COLO668 (cell line): ENCODE data around the gene RPS15.

Source experiments
- DNase-seq: peaks from one replicate; lab custom pipeline; 2025; ENCODE audit not compliant: unreplicated experiment; lab: John Stamatoyannopoulos, UW

The RPS15 gene

DNA sequence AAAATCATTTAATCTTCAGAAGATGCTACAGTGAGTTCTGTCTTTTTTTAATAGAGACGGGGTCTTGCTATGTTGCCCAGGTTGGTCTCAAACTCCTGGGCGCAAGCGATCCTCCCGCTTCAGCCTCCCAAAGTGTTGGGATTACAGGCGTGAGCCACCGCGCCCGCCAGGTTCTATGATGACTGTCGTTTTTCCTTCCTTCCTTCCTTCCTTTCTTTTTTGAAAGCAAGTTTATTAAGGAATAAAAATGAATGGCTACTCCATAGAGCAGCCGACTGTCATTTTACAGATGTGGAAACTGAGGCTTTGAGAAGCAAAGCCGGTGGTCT lies 36.3 kb upstream of the RPS15 start:
- DNase-seq, result no peak

DNA sequence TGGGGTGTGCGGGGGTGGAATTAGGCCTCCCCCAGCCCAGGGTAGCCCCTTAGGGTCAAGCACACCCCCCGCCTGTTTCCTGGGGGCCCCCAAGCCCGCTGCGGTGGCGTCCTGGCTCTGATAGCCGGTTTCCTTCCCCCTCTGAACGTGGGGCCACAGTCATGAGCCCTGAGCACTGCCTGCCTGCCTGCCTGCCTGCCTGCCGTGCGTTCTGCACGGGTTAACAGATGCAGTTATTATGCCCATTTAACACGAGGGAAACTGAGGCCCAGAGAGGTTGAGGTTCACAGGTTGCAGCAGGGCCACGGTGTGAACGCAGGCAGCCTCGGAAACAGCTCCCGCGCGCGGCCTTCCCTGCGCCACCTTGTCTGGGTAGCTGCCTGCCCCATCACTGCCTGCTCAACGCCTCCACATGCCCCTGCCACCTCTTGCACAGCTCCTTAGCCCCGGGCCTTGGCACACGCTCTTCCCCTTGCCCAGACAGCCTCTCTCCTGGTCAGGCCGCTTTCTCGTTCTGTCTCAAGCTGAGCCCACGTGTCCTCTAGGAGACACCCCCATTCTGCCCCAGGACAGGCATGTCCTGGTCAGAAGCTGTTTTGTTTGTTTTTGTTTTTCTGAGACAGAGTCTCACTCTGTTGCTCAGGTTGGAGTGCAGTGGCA lies 35.7 kb upstream of the RPS15 start:
- no peak for DNase-seq

DNA sequence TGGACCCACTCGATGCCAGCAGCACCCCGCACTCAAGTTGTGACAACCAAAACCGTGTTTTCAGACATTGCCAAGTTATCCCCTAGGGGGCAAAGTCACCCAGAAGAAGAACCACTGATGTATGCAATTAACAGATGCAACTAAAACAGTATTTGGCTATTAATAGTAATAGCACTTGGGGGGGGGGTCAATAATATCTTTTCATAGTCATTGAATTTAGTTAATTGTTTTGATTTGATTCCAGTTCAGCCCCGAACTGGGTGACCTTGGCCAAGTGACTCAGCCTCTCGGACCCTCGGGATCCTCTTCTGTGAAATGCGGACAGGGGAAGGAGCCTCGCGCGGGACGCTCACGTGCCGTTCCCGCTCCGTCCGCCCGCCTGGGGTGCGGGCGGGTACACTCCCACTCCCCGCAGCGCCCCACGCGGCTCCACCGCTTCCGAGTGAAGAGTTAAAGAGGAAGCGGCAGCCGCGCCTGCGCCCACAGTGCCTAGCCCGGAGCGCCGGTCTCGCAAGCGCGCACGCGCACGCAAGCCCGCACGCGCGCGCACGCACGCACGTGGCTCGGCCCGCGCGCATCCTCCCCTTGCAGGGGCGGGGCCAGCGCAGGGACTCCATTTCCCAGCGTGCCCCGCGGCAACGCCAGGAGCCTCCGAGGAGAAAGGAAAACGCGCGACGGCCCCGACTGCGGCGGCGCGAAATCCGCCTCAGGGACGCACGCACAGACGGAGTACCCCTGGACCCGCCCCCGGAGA lies 31.2 kb upstream of the RPS15 start:
- peak; percentile 99 for DNase-seq

DNA sequence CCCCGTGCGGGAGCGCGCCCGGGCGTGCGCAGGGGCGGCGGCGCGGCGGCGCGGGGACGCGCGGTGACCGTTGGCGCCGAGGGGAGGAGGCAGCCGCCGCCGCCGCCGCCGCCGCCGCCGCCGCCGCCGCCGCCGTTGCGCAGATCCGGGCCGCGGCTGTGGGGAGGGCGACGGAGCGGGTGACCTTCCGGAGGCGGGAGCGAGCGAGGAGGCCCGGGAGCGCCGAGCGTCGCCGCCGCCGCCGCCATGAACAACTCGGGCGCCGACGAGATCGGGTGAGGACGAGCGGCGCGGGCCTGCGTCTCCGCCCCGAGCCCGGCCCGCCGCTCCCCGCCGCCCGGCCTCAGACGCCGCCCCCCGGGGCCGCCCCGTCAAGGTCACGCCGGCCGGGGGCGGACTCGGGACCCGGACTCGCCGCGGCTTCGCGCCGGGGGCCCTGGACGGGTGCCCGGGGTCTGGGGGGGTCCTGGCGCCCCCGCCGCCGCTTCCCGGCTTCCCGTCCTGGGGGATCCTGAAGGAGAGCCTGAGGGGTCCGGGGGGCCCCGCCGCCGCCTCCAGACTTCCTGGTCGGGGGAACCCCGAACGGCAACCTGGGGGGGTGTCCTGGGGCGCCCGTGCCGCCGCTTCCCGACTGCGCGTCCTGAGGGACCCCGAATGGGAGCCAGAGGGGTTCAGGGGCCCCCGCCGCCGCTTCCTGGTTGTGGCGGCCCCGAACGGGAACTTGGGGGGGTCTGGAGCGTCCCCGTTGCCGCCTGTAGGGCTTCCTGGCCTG lies 30.5 kb upstream of the RPS15 start, which contains the start of gene DAZAP1:
Gene DAZAP1 (plus strand): TSS at position 59 of the 772 bp plus-strand sequence. CDS start 188 bp downstream, at position 247.
- DNase-seq, result peak; percentile 80

DNA sequence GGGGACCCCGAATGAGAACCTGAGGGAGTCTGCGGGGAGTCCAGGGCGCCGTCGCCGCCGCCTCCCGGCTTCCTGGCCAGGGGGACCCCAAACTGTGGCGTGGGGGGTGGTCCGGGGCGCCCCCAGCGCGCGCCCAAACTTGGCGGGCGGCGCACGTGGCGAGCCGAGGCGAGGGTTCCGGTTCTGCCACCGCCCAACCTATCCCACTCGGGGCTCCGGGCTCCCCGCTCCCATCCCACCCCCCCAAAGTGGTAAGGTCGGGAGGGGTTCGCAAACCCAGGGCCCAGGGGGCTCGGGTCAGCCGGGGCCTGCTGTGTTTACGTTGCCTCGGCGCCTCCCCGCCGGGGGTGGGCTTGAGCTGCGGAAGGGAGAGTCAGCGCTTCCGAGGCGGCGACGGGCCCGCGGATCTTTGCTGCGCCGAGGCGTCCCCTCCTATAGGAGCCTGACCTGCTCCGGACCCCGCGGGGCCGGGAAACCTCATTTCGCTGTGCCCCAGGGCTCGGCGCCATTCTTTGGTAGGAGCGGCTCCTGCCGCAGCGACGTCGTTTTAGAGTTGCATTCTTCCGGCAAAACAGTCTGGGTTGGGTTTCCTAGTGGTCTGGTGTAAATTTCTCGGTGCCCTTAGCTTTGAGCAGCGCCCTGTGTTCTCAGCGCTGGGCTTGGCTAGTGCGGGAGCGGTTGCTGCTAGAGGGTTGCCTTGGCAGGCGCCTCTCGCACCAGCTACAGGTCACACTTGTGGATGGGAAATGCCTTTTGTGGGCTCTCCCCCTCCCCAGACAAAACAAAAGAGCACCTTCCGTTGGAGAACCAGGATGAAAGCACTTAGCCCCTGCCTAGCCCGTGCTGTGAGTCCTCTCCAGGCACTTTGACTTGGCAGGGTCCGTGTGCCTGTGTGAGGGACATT lies 29.6 kb upstream of the RPS15 start:
- peak; percentile 49 for DNase-seq

DNA sequence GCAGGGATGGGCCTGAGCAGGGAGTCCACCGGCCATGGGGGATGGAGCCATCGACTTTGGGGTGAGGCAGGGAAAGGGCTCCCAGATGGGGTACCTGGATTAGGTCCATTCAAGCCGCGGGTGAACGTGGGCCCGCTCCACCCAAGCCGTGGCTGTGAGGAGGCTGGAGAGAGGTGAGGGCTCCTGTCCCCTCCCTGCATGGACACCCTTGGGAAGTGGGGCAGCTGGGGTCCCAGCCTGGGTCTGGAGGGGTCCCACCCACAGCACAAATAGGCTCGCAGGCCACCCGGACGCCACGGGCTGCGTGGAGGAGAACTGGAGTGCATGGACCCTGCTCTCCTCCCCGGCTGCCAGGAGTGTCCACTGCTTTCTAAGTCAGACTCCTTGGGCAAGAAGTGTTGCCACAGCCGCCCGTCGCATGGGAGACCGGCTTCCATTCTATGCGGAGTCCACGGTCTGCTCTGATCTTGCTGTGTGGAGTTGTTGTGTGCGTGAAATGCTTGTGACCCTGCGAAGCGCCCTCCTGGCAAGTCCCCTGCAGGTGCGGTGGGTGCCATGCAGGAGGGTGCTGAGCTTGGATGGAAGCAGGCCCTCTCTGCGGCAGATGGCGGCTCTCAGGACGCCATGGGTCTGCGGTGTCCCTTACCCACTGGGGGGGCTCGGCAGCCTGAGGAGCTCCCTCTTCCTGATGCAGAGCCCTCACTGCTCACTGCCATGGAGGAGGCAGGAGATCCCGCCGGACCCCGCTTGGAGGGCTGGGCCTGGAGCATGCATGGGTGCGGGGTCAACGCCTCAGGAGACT lies 28.8 kb upstream of the RPS15 start:
- DNase-seq, result peak; percentile 22

DNA sequence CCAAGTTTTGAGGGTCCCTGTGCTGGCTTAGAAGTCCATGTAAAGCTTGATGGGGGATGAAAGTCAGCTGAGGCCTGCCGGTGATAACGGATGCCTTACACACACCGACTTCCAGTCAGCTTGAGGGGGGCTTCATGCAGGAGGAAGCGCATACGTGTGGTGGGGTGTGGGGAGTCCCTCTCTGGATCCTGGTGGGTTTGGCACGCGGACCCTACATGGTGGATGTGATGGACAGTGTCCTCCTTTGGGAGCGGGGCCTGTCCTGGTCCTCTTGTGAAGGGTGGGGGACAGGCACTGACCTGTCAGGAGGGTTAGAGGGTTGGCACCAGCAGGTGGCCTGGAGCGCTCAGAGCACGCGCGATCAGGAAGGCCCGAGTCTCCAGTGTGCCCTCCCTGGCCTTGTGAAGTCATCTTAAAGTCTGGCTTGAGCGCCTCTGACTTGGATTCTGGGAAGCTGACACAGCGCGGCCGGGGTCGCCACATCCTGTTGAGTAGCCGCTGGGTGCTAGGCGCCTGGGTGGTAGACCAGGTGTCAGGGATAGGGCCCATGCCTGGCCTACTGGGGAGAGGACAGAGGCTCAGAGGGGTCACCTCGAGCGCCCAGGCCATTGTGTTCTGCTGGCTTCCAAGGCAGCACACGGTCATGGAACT lies 27.9 kb upstream of the RPS15 start:
- DNase-seq, result peak; percentile 35

DNA sequence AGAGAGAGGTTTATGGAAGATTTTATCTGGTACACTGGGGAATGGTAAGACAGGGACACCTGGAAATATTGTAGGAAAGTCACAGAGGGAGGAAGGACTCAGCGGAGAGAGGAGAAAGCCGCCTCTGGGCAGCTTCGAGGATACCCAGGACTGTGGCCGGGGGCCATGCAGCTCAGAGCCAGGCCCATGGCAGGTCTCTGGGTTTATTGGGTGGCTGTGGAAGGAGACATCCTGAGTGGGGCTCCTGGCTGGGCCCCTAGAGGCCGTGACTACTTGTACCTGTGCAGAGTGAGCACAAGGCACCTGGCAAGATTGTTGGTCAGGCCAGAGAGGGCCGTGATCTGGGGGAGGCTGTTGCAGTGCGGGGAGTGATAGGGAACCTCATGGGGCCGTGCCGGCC lies 27.4 kb upstream of the RPS15 start:
- no peak for DNase-seq

DNA sequence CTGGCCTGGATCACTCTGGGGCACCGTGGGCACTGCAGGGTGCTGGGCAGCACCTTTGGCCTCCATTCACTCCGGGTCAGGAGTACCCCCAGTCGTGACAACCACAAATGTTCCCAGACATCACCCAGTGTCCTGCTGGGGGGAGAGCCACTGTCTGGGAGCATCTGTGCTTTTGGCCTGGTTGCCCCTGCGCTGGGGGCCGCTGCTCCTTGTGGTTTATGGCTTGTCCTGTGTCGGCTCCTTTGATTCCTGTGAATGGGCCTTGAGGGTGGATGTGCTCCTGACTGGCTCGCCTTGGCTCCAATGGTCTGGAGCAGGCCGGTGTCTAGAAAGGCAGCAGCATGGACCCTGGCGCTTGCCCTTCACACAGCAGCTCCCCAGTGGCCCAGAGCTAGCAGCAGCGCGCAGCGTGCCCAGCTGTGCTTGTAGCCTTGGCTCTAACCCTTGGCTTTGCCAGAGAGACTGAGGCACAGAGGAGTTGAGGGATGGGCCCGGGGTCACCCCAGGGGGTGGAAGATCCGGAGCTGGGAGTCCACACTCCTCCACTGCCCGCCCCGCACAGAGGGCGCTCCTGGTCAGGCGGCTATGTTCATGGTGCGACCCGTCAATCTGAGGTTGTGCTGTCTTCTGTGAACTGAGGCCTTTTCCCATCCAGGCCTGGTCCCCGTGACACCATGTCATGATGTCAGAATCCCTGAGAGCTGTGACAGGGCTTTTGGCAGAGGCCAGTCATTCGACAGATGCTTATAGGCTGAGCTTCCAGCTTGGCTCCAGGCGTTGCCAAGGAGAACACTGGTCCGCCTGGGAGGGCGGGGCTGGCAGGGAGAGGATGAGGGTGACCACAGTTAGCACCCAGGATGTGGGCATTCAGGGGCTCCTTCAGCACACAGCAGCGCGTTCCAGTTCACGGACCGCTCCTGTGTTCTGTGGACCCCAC lies 26.7 kb upstream of the RPS15 start:
- peak; percentile 79 for DNase-seq

DNA sequence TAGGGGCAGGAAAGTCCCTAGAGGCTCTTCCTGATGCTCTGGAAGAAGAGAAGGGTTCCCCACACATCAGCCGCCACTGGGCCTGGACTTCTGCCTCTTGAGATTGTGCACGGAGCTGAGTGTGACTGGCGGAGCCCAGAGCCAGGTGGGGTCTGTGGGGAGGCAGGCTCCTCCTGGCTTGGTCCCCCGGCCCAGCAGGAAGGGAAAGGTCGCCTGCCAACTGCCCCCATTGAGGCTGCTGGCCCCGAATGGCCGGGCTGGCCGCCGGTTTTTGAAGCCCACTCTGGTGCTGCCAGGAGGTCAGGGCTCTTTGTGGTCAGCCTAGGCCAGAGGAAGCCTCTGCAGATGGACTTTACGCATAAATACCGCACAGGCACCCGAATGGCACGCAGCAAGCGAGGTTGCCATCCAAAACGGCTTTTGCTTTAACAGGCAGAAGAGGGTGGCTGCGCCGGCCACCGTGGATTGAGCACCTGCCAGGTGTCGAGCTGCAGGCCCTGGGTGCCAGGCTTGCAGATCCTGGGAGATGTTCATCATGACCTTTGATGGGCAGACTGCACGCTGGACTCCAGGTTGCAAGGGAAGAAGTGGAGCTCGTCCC lies 25.8 kb upstream of the RPS15 start:
- DNase-seq, result peak; percentile 10

DNA sequence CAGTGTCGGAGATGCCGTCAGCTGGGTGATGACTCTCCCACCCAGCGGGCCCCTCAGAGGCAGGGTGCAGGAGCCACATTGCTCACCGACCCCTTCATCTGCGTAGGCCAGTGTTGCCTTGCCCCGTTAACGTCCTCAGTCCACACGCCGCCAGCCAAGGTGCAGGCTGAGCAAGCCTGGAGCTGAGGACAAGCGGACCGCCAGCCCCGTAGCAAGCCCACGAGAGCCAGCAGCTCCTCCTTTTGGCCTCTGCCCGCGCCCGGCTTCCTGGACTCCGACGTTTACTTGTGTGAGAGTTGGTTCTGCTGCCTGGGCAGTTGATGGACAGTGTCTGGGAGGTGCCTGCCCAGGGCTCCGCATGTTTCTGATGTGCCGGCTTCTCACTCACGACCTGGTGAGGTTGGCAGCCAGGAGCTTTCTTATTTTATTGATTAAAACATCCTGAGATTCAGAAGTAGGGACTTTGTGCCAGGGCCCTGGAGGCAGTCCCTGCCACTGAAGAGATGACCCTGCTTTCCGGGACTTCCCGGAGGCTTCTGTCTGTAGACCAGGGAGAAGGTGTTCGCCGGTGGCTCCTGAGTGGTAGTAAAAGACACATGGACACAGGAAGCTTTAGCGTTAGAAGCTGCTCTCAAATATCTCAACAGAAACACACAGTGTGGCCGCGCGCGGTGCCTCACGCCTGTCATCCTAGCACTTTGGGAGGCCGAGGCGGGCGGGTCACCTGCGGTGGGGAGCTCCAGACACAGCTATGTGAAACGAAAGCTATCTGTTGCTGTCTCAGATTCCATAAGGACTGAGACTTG lies 25.0 kb upstream of the RPS15 start:
- no peak for DNase-seq

DNA sequence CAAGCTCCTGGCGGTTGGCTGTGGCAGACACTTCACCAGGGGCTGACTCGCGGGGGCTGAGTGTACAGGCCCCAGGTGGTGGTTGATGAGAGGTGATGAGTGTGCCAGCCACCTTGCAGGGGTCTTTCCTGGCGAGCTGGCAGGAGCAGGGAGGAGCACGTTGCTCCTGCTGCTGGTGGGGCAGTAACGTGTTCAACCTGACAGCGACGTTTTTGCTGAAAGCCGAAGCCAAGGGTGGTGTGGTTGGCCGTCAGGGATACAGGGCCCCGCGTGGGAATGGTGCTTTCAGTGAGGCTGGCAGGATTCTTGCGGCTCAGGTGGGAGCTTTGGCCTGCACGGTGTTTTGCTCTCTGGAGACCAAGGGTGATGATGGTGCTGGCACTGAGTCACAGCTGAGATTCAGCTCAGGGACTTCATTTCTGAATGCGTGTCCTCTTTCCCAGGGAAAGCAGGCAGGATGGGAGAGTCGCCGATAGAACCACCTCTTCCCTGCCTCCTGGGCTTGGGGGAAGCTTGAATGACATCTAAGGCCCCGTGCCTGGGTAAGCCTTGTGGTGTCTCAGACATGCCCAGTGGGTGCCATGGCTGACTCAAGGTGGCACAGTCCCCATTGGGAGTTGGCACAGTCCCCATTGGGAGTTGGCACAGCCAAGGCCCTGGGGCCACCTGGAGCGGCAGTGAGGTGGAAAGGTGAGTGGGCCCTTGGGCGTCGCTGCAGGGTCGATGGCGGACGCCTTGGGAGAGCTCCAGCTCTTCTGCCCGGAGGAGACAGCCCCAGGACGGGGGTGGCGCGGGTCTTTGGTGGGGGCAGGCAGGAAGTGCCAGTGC lies 22.0 kb upstream of the RPS15 start:
- no peak for DNase-seq

DNA sequence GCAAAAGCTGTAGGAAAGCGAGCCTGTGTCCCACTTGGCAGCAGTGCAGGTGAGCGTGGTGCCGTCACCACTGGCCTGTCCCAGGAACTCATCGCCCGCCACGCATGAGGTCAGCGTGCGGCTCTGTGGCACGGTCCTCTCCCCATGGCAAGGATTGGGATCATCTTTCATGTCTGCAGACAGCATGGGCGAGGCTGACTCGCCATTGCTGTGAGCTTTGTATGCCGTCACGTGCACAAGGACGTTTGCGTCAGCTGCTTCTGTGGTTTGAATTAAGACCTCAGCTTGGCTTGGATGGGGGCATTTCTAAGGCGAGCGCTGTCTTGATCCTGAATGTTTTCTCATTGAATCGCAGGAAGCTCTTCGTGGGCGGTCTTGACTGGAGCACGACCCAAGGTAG lies 21.1 kb upstream of the RPS15 start:
- DNase-seq, result peak; percentile 15

DNA sequence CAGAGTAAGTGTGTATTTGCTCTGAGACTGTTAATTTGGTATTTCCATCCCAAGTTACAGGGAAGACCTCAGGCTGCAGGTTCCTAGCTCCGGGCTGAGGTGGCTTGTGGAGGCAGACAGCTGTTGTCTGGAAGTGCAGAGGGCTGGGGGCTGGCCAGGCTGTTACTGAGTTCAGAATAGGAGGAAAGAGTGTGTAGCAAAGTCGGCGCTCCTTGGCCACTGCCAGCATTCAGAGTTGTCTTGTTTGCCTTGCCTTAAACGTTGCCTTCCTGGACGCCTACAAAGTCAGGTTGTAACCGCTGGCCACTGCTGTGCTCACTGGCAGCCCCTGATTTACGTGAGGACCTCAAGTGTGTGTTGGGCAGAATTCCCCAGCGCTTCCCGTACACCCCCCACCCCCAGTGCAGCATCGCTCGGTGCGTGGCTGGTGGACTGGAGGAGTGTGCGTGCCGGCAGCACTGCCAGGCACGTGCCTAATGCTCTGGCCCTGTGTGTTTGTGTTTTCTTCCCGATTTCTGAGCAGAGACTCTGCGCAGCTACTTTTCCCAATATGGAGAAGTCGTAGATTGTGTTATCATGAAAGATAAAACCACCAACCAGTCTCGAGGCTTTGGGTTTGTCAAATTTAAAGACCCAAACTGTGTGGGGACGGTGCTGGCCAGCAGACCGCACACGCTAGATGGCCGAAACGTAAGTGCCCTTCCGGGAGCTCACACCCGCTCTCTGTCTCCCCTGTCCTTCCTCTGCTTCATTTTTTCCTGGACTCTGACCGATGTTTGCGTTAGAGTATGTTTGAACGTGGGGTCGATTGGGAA lies 20.3 kb upstream of the RPS15 start:
- DNase-seq, result no peak

DNA sequence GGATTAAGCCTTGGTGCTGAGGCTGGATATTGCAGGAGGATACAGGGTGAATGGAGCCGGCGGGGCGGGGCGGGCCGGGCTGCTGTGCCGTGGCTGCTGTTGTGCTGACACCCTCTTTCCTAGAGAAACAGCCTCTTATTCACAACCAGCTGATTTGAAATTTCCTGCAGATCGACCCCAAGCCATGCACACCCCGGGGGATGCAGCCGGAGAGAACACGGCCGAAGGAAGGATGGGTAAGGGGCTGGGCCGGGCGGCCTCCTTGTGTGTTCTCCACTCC lies 19.8 kb upstream of the RPS15 start:
- DNase-seq, result no peak
